Vagina (tissue), 2 donors: ENCODE measurements around the gene INPP5K.

ENCODE experiments used
- POLR2A ChIP-seq, 2 donors: fragments of 450-650 bp; IDR thresholded peaks; one replicate each; pipeline ENCODE4 v1.6.1; 2017; ENCODE audit warnings: antibody characterized with exemption in 2 of 2, mild to moderate bottlenecking in 2 of 2, moderate library complexity in 2 of 2
- POLR2AphosphoS5 ChIP-seq, 2 donors: sonication (generic); formaldehyde crosslinking; IDR thresholded peaks; one replicate each; pipeline ENCODE4 v1.9.0; 2017; ENCODE audit warnings: antibody characterized with exemption in 2 of 2, mild to moderate bottlenecking in 2 of 2, low read depth in 1 of 2; ENCODE audit not compliant: insufficient read depth in 1 of 2

GRCh38 chr17:1475321-1475854, 41.0 kb downstream of the INPP5K start:
- TF ChIP-seq POLR2AphosphoS5 (IDR thresholded peaks at IDR 0.05; ENCODE audit: insufficient read depth in 1 of 2, low read depth in 1 of 2) (no peak), POLR2A (IDR thresholded peaks at IDR 0.05) (no peak)
